ENCODE results near the gene SPOCK1.
"Not testable (repeated sequence)": the region's sequence is repeated elsewhere in the genome, so short reads cannot be mapped to it uniquely, and the experiment has no call there.

Gene SPOCK1

DNA sequence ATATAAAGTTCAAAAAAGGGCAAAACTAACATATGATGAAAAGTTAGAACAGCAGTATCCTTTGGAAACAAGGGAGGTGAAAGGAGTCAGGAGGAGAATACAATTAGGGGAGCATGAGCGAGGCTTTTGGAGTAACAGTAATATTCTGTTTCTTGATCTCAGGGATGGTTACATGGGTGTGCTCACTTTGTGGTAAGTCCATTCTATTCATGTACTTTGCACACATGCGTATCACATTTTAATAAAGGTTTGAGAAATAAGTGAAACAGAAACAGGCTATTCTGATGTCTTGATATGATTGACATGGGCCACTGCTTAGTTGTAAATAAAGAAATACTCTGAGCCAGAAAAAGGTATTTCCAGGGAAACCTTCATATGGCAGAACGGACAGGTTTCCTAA, 208.8 kb downstream of the SPOCK1 start:
- DNase-seq: no peak

GRCh38 chr5:137289856-137290255, 209.3 kb downstream of the SPOCK1 start:
- no peak for DNase-seq

DNA sequence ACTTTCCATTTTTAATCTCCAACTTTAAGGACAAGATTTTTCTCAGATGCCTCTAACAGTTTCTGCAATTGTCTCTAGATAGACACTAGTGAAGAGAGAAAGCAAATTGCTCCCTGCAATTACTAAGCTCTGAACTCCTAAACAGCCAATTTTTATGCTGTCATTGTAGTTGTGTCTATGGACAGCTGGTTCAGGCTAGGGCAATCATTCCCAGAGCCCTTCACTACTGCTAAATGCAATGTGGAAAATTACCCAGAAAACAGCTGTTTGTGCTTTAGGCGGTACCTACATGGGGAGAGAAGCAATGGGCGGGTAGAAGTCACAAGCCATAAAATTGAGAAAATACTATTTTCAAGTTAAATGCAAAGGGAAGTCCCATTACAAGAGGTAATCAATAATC, 211.6 kb downstream of the SPOCK1 start:
- no peak for DNase-seq

DNA sequence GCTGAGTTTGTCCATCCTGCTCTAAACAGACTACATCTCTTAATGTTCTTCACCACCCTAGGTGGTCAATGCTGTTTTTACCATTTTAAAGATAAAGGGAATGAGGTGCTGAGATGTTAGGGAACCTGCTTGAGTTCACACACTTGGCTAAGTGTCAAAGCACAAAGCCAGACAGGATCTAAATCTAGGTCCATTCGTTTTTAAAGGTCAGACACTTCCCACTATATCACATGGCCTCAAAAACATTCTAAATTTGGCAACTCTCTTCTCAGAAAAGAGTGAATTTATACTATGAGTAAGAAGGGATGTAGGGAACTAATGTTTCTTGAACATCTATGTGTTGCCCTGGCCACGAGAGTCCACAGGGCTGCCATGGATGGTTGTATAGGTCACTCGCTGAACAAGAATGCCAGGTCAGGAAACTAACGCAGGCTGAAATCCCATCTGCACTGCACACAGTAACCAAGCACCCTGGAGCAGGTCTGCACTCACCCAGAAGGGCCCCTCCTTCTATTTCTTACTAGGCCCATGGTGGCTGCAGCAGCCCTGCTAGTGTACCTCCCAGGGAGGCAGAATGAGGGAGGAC, 213.0 kb downstream of the SPOCK1 start:
- no peak for DNase-seq

DNA sequence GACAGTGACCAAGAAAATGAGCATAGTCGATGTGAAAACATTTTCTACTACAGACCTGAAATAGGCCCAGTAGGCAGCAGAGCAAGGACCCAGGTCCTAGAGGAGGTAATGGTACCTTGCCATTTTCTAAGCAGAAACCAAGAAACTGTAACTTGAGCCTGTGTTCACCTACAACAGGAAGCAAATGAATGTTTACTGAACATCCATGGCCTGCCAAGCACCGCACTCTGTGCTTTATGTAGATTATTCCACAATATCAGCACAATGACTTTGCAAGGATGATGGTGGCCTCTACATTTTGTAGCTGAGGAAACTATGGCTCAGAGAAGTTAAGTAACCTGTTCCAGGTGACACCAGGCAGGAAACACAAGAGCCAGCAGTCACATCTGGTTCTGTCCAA, 215.3 kb downstream of the SPOCK1 start:
- DNase-seq: no peak

DNA sequence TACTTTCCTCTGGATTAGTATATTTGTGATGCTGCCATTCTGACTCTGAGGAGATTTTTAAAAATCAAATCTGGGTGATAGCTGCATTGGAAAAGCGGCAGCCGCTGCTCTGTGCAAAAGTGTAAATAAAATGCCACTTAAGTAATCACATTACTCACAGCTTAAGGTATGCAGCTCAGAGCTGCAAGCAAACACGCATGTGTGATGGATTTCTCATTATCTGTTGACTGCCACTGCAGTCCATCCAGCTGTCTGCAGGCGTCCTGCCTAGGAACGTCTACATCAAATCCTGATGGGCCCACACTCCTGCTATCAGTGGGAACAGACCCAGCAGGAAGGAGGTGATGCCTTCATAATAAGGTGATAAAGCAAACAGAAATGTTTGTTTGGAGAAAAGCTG, 216.9 kb downstream of the SPOCK1 start:
- no peak for DNase-seq

- no peak for DNase-seq
Observed at GRCh38 chr5:137281201-137281600, 217.9 kb downstream of the SPOCK1 start.

DNA sequence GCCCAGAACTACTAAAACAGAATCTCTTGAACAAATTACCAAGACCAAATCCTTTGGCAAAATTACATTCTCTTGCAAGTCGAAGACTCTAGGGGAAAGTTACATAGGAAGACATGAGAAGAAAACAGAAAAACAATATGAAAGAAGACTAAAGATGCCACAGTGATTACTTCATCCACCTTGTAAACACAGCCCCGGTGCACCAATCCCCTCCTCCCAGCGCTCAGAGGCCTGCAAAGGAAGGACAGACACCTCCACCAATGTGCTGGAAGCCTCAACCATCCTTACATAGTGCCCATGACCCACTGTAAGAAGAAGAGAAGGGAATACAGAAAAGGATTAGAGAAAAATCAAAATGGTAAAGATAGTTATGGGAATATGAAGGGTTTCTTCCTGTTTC, 218.5 kb downstream of the SPOCK1 start:
- DNase-seq: no peak

DNA sequence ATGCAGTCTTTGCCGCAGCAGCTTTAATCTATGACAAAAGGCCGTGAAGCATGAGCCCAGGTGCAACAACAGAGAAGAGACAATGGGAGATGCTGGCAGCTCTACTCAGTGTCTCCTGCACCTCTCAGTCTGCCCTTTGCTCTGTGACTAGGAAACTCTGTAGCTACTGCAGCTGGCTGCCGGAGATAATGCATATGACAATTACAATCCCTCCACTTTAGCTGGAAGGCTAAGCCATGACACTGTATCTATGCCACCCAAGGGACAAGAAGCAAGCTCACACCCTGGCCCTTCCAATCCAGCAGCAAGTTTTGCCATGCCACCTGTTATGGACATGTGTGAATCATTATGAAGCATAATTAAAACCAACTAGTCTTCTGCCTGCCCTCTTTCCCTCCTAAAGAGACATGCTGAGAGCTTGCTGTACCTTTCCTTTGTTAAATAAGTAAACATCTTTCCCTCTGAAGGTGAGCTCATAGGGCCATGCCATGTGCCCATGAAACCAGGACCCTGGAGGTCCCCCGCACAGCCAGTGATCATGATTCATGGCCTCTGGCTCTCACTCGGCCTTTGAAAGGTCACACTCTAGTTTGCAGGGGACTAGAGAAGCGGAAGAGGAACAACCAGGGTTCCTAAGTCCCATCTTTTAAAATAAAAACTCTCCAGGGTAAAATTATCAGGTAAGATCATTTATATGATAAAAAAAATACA, 219.4 kb downstream of the SPOCK1 start:
- DNase-seq: no peak

DNA sequence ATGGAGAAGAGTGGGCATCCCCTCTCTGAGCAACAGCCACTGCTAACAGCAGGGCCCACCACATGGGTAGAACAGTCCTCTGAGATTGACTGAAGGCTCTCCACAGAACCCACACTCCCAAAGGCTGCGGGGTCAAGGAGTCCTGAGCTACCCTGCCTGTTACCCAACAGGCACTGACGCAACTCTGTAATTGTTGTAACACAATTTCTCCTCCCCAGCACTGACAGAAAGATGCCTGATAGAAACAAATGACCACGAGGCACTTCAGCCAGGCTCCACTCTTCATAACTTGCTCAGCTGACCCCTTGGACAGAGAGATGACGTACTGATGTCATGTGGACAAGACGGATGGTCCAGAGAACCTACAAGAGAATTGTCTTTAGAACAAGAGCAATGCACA, 220.7 kb downstream of the SPOCK1 start:
- no peak for DNase-seq

DNA sequence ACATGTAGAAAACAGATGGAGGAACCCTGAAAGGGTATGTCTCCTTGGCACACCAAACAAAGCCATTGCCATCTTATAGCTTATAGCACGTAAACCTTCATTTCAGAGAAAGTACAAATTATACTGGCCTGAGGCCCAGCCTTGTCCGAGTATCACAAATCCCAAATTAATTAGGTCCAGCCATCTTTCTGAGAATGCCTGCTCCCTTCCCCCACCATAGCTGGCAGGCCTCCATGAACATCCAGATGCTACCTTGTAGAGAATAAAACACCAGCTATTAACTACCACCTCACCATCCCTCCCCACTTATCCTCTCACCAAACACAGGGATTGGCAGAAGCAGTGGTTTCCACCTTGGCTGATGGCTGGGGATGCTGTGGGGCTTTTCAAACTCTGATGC, 224.0 kb downstream of the SPOCK1 start:
- DNase-seq: no peak

- no peak for DNase-seq
Observed at GRCh38 chr5:137273511-137273910, 225.6 kb downstream of the SPOCK1 start.

DNA sequence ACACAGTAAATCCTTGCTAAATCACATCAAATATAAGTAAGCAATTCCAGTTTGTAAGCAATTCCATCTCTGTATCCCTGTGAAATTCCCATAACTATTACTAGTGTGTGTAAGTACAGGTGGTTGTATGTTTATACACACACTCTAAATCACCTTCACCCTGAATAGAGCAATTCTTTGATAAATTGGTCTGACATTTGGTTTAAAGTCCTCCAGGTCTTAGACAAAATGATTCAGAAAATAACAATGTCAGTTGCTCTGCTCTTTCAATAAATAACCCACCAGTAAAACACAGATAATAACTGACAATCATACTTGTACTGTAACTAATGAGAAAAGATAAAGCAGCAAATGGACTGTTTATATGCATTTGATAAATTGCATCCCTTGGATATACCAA, 226.3 kb downstream of the SPOCK1 start:
- DNase-seq: no peak

DNA sequence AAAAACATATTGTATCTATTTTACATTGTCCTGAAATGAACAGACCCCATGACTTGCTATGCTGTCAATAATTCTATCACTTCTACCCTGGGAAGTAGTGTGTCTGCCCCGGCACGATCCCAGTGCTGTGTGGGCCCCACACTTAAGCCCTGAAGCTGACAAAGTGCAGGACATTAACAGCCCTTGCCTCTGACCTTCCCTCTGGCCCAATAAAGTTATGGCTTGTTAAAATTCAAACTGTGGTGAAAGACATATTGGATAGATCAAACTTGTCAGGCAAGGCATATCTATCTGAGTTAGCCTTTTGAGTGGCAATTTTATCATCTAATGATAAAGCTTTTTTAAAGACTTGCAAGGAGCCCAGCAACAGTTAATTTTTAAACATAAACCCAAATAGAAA, 229.2 kb downstream of the SPOCK1 start:
- DNase-seq: no peak

GRCh38 chr5:137269274-137269673, 229.9 kb downstream of the SPOCK1 start:
- DNase-seq: no peak

DNA sequence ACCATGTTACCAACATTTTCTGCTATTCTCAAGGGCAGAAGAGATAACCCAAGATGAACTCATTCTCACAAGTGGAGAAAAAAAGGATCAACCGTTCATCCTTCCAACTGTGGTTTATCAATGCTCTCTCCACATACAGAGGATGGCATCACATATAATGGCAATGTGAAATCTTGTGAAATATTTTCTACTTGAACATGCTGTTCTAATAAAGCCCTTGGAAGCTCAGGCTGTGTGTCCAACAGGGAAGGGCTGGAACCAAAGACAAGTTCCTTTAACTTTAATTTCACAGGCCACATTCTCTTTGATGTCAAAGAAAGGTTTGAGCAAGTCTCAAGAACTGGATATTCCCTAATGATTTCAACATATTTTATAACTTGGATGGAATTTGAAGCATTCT, 230.5 kb downstream of the SPOCK1 start:
- no peak for DNase-seq

- DNase-seq: no peak
Observed at GRCh38 chr5:137266186-137266585, 232.9 kb downstream of the SPOCK1 start.

GRCh38 chr5:137265457-137265856, 233.7 kb downstream of the SPOCK1 start:
- DNase-seq: no peak

DNA sequence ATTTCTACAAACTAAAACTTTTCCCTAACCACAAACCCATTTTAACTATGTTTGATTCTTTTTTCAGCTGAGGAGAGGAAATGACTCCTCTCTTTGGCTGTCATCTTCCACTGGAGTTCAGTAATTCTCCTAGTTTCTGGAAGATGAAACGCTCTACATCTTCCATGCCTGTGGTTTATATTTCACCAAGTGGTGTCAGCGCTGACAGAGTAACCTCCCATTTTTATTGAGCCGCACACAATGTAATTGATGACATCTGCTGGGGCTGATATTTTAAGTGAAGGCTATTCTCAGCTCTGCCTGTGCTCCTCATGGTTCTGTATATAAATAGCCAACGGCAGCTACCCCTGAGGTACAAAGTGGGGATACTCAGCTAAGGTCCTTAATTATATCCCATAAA, 234.6 kb downstream of the SPOCK1 start:
- DNase-seq: no peak

- no peak for DNase-seq
Observed at GRCh38 chr5:137264041-137264440, 235.1 kb downstream of the SPOCK1 start.

- no peak for DNase-seq
Observed at GRCh38 chr5:137263371-137264005, 235.6 kb downstream of the SPOCK1 start.

- no peak for DNase-seq
Observed at GRCh38 chr5:137262818-137263217, 236.3 kb downstream of the SPOCK1 start.

- no peak for DNase-seq
Observed at GRCh38 chr5:137260820-137261695, 238.1 kb downstream of the SPOCK1 start.

GRCh38 chr5:137259115-137259514, 240.0 kb downstream of the SPOCK1 start:
- DNase-seq: not testable (repeated sequence)
